ENCODE measurements around the gene GSK3A. TPM values are rescaled to one million over a fixed set of nuclear protein-coding genes. Genes with fewer than 3 reads are reported as not detected.

GSK3A gene
- polyA plus RNA-seq, 3 donors: 70.3 to 85.9 (median 84.1) TPM

DNA sequence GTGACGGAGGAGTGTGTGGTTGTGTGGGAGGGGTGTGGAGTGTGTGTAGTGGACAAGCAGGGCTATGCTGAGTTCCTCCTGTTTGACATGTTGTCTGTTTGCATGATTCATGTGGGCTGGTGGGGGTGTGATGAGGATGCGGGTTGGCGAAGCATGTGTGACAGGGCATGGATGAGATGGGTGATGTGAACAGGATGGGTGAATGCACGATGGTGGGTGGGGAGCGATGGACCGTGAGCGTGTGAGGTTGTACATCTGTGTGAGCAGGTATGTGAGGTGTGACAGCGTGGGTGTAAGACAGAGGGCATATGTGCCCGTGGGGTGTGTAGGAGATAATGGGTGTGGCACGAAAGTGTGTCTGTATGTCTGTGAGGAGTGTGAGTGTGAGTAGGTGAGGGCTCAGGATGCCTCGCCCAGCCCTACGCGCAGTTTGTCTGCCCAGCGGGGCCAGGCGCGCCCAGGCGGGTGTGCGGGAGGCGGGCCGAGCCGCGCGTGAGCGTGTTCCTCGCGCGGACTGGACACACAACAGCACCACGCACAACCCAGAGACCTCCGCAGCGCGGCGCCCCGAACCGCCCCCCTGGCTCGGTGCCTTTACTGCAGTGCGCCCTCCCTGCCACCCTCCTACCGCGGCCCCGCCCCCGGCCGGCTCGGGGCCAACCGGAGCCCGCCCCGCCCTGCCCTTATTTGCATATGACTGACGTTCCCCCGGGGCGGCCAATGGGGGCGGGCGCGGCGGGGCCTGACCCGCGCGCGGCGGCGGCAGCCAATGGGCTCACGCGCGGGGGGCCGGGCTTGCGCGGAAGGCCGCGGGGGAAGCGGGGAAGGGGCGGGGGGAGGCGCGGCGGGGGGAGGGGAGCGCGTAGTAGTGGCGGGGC, 41.0 kb upstream of the GSK3A start:
- DNase-seq: peak; percentile 96

DNA sequence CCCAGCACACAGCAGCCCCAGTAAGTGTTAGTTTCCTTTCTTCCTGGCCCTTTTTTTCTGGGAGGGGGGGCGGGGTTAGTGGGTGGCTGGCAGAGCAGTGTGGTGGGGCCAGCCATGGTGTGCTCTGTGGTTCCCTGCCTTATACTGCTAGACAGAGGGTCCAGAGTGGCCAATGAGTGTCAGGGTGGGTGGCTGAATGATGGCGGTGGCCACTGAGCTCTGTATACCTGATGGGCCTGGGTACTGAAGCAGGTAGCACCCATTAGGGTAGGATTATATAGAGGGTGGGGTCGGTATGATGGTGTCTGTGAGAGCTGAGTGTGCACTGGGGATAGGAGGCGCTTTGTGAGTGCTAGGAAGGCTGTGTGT, 40.4 kb upstream of the GSK3A start:
- no peak for DNase-seq

DNA sequence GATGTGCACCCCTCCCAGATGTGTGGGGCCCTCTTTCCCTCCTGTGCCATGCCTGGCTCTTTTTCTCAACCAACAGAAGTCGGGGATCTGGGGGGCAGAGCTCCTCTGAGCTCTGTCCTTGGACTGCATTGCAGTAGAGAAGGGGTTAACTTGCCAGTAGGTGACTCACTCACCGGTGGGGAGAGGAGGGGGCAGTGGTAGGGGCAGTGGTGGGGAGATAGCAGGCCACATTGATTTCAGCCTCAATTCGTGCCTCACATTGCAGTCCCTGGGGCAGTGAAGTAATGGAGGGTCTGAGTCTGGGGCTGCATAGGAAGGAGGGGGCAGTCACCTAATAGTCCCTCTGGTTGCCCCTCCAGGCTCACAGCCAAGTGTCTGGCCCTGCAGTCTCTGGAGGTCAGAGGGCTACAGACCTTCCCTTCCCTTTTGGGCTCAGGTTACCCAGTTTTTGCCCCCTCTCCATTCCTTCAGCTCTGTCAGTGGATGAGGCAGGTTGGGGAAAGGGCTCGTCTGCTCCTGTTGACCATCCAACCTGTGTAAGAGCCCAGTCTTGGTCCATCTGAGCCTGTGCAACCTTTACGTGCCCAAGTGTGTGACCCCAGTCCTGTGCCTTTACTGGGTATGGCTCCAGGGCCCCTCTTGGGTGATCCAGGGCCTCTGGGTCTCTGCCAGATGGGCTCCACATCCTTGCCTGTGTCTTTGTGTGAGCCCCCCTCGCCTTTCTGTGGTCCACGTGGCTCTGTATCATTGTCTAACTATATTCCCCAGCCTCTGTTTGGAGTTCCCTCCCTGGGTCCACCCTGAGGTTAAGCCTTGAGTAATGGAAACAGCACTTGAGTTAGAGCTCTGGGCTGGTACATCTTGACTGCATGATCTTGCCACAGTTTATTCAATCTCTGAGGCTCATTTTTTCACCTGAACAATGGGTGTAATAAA, 39.7 kb upstream of the GSK3A start:
- no peak for DNase-seq

DNA sequence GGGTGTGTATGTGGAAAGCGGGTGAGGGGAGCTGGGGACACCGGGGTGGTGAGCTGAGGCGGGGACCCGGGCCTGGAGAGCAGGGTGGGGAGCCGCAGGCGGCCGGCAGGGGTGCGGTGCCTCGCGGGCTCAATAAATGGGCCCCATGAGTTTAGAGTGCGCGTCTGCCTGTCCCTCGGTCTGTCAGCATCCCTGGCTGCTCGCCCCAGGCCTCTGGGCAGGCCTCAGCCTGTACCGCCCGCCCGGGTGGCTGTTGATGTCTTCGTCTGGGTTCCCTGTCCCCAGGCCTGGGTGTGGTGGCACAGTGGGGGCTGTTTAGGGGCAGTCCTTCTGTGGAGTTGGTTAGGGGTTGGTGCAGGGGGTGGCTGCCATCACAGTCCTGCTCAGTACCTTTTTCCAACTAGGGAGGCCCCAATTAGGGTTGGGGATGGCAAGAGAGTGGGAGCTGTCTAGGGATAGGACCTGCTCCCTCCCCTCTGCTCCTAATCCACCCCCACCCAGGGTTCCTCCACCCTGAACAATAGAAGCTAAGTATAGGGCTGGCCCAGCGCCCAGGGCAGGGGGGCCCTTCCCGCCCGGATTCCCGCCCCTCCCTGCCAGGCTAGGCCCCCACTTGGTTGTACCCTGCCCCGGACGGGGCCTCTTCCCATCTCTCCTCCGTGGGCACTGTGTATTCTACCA, 38.9 kb upstream of the GSK3A start:
- no peak for DNase-seq

DNA sequence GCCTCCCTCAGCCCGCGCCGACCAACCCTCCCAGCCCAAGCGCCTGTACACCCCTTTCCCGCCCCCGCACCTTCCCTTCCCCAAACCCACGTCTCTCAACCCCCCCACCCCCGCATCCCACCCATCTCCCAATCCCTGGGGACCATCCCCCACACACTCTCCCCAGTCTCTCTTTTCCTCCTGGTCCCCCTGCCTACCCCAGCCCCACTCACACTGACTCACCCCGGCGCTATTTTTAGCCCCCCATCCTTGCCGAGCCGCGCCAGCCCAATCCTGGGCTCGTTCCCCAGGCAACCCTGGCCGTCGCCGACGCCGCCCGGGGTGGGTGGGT, 38.4 kb upstream of the GSK3A start:
- DNase-seq: no peak

DNA sequence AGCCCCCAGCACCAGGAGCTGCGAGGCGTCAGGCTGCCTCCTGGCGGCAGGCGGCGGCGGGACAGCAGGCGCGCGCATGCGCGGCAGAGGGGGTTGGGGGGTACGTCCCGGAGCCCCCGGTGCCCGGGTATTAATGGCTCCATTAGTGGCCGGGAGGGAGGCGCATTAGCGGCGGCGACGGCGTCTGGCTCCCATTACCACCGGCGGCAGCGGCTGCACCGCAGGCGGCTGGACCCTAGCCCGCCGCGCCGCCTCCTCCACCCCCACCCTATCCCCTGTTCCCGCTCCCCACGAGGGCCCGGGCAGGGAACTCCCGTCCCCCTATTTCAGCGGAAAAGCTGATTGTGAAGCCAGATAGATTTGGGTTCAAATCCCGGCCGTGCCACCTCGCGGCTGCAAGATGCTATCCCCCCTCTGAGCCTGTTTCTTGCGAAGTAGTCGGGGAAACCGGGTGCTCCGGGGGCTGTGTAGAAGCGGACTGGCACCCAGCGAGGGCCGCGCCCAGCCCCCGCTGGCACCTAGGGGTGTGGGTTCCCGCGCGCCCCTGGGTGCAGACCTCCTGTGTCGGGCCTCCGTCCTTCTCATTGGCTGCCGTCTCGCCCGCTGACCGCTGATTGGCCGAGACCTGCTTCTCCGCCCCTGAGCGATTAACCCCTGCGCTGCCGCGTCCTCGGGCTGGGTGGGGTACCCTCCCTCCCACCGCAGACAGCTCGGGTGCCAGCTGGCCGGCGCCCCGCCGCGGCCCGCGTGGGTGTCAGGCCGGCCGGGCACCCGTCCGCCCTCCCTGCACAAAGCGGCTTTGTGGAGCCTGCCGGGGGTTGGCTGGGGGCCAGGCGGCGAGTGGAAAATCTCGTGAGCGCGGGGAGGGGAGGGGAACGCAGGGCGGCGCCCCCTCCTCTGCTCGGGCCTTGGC, 37.8 kb upstream of the GSK3A start:
- peak; percentile 85 for DNase-seq

DNA sequence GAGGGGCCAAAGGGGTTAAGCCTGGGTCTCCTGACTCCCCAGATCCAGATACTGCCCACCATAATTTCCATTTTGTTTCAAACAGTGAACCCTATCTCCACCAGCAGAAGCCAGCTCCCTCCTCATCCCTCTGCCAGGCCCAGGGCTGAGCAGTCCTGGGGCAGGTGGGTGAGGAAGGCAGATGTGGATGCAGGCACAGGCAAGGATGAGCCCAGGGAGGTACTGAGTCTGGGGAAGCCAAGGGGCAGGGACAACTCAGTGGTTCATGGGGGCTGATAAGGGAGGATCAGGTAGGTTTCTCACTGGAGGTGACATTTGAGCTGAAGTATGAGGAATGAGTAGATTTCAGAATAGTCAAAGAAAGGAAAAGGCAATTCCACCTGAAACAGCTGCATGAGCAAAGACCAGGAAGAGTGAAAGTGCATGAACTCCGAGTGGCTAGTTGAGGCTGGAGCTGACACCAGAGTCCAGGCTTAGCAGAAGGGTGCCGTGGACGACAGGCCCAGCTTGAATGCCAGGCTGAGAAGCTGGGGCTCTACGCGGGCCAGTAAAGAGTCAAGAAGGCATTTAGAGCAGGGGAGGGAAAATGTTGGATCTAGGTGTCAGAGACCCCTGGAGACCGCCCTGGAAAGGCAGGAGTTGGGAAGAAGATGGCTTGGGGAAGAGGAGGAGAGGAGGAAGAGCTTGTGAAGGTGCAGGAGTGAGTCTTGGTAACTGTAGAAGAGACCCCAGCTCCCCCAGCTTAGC, 36.9 kb upstream of the GSK3A start:
- no peak for DNase-seq

DNA sequence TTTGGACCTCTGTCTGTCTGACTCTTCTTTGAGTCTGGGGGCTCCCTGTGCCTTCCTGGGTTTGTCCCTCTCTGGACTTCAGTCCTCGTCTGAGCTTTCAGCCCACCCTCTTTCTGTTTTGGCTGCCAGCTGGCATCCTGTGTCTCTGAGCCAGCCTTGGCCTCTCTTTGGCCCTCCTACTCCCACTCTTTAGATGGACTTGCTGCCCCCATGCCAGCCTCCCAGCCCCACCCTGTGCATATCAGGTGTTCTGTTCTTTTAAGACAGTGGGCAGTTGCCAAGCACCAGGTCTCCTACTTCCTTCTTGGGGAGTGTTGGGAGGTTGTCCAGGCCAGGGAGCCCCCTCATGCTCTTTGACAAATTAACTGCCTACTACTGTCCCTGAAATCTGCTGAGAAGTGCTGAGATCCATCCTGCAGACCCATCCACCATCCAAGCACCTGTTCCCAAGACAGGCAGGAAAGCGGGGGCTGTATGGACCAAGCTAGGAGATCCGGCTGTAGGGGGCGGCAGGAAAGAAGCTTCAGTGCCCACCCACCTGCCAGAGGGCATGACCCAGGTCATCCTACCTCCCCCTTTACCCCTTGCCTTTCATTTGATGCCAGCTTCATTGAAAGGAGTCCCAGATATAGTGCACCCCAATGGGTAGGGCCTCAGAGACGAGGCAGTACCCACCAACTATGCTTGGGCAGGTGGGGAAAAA, 36.2 kb upstream of the GSK3A start:
- DNase-seq: no peak

DNA sequence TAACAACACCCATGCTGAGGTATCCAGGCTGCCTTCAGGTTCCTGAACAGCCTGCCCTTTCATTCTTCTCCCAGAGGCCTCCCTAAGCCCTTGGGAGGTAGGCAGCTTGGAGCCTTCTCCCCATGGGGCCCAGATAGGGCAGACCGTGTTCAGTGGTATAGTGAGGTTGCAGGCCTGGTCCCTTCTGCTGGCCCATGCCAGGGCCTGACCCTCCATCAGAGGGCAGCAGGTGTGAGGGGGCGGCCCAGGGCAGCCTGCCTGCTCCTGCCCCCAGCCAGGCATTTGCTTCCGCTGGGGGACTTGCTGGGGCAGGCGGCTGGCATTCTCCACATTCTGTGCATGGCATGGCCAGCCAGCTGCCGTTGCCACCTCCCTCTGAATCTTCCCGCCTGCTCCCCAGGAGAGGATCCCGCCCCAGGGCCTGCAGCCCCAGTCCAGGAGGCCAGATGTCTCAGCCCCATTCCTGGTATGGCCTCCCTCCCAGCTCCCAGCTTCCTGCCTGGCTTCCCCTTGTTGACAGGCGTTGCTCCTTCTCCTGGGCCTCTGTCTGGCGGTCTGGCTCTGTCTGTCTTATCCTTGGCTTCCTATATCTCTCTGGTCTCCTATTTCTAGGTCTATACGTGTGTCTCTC, 35.5 kb upstream of the GSK3A start:
- no peak for DNase-seq

DNA sequence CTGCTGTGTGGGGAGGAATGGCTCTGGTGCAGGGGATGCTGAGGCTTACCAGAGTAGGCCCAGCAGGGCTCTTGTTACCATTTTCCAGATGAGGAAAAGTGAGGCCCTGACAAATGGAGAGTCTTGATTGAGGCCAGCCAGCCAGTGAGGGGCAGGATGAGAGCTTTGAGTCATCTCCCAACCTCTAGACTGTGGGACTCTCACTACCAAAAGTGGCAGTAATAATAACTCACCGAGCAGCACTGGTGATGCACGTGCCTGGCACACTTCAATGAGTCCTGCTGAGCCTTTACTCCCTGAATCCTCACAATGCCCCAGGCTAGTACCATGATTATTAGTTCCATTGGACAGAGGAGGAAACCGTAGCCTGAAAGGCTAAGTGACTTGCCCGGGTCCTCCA, 34.4 kb upstream of the GSK3A start:
- DNase-seq: no peak

DNA sequence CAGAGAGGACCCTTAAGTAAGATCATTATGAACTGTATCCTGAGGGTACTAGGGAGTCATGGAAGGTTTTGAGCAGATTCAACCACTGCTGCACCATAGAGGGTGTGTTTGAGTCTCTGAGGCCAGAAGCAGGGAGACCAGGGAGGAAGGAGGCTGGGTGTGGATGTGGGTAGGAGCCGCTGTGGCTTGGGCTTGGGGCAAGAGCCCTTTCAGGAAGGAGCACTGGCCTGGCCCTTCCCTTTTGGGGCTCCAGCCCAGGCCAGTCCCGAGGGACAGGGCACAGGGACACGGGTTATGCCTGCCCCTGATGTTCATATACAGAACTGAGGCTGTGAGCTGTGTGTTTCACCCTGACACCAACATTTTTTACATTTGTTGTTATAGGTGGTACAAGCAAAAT, 33.9 kb upstream of the GSK3A start:
- no peak for DNase-seq

DNA sequence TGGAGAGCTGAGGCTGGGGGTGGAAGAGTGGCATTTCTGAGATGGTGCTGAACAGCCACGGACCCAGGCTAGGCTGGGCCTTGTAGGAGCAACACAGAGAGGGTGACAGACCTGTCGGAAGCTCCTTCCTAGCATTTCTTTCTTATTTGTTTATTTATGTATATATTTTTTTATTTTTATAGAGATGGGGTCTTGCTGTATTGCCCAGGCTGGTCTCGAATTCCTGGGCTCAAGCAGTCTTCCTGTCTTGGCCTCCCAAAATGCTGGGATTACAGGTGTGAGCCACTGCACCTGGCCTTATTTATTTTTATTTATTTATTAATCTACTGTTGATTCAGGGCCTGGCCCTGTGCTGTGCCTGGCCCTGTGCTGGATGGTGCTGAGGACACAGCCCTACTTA, 33.1 kb upstream of the GSK3A start:
- no peak for DNase-seq

DNA sequence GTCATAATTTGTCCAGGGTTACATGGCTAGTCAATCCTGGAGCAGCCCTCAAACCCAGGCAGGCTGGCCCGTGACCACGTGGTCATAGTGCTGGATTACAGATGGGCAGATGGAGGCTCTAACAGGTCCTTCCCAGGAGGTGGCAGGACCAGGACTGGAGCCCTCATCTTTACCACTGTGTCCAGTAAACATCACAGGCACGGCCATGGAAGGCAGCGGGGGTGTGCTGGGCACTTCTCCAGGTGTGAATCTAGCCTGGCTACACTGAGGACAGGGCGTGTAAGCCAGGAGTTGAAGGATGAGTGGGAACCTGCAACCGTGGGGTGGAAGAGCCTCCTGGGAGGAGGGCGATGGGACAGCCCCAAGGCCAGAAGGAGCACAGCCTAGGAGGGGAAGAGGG, 32.7 kb upstream of the GSK3A start:
- no peak for DNase-seq

DNA sequence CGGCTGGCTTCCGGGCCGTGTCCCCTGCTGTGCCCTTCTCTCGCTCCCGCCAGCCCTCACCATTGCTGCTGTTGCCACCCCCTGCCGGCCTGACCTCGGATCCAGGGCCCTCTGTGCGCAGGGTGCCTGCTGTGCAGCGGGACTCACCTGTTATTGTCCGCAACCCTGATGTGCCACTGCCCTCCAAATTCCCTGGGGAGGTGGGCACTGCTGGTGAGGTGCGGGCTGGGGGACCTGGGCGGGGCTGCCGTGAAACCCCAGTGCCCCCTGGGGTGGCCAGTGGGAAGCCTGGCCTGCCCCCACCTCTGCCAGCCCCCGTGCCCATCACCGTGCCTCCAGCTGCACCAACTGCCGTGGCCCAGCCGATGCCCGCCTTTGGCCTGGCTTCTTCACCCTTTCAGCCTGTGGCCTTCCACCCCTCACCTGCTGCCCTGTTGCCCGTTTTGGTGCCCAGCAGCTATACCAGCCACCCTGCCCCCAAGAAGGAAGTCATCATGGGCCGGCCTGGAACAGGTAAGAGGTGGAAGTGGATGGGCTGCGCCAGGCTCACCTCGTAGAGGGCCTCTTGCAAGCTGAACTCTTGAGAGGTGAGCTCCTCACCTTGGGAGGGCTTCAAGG, 31.8 kb upstream of the GSK3A start:
- DNase-seq: no peak

DNA sequence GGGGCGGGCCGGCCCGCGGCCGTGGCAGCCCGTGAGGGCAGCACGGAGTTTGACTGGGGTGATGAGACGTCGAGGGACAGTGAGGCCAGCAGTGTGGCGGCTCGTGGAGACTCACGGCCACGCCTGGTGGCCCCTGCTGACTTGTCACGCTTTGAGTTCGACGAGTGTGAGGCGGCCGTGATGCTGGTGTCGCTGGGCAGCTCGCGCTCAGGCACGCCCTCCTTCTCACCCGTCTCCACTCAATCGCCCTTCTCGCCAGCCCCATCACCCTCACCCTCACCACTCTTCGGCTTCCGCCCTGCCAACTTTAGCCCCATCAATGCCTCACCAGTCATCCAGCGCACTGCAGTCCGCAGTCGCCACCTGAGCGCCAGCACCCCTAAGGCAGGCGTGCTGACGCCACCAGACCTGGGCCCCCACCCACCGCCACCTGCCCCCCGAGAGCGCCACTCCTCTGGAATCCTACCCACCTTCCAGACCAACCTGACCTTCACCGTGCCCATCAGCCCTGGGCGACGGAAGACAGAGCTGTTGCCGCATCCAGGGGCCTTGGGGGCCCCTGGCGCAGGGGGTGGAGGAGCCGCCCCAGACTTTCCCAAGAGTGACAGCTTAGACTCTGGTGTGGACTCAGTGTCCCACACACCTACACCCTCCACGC, 31.1 kb upstream of the GSK3A start:
- no peak for DNase-seq

DNA sequence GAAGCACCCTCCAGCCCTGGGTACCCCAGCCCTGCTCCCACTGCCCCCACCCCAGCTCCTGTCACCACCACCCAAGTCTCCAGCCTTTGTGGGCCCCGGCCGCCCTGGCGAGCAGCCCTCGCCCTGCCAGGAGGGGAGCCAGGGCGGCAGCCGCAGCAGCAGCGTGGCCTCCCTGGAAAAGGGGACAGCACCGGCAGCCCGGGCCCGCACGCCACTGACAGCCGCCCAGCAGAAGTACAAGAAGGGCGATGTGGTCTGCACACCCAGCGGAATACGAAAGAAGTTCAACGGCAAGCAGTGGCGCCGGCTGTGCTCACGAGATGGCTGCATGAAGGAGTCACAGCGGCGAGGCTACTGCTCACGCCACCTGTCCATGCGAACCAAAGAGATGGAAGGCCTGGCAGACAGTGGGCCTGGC, 30.6 kb upstream of the GSK3A start:
- DNase-seq: no peak

DNA sequence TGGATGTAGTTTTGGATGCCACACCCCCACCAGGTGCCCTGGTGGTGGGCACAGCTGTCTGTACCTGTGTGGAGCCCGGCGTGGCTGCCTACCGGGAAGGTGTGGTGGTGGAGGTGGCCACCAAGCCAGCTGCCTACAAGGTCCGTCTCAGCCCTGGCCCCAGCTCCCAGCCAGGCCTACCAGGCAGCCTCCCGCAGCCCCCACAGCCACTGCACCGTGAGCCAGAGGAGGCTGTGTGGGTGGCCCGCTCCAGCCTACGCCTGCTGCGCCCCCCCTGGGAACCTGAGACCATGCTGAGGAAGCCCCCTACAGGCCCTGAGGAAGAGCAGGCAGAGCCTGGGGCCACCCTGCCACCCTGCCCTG, 30.1 kb upstream of the GSK3A start:
- no peak for DNase-seq

DNA sequence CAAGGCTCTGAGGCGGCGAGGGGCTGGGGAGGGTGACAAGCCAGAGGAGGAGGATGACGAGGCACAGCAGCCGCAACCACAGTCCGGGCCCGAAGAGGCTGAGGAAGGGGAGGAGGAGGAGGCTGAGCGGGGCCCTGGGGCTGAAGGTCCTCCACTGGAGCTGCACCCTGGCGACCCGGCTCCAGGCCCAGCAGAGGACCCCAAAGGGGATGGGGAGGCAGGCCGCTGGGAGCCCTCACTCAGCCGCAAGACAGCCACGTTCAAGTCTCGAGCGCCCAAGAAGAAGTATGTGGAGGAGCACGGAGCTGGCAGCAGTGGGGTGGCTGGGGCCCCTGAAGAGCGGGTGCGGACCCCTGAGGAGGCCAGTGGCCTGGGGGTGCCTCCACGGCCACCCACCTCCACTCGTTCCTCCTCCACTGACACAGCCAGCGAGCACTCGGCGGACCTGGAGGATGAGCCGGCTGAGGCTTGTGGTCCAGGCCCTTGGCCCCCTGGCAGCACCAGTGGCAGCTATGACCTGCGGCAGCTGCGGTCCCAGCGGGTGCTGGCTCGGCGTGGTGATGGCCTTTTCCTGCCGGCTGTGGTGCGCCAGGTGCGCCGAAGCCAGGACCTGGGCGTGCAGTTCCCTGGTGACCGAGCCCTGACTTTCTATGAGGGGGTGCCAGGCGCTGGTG, 29.6 kb upstream of the GSK3A start:
- DNase-seq: no peak

All from renal pelvis (tissue), 4 donors.